Stimulated activated CD4-positive, alpha-beta T cell treated with anti-CD3 and anti-CD28 coated beads, Interleukin-12 subunit alpha, Interleukin-12 subunit beta, amount 100 ng/mL, for 48 hours (primary cell): ENCODE results near the gene EFCAB9.

Experiments
- DNase-seq, 3 donors: peaks; one replicate each; pipeline ENCODE4 v3.0.0-alpha.2; 2020; ENCODE audit warnings: low read depth in 2 of 3, low spot score in 1 of 3

EFCAB9 gene

GRCh38 chr5:172165465-172165864 lies 28.5 kb upstream of the EFCAB9 start:
- no peak for DNase-seq

- no peak for DNase-seq
Observed at GRCh38 chr5:172166030-172166826, 27.7 kb upstream of the EFCAB9 start.

DNA sequence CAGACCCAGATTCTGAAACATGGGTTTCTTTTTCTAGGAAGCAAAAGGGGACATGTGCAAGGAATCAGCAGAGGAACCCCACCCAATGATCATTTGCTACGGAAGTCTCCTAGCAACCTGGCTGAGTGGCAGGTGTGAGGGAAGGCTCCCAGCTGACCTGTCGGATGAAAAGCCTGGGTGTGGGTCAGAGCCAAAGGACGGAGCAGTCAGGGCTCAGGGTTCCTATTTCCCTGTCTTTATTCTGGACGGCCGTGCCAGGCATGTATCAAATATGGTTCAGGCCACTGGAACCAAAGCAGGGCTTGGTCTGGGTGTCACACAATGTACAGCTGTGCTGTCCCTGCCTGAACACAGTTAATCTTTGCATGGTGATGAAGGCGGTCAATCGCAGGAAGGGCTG lies 26.1 kb upstream of the EFCAB9 start:
- no peak for DNase-seq

DNA sequence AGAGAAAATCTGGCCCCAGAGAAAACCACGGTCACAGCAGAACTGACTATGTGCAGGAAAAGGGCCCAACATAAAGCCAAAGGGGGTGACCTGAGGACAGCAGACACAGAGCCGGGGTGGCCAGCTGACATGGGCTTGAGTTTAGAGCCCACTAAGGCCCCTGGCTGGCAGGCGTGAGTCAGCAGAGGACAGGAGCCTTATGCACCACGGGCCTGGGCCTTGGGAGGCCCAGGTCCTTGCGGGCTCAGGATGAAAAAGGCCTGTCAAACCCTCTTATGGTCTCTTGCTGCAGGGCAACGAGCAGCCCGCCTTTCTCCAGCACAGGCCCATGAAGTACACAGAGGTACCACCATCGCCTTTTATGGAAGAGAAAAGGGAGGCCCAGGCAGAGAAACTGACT lies 25.7 kb upstream of the EFCAB9 start:
- DNase-seq, result no peak

DNA sequence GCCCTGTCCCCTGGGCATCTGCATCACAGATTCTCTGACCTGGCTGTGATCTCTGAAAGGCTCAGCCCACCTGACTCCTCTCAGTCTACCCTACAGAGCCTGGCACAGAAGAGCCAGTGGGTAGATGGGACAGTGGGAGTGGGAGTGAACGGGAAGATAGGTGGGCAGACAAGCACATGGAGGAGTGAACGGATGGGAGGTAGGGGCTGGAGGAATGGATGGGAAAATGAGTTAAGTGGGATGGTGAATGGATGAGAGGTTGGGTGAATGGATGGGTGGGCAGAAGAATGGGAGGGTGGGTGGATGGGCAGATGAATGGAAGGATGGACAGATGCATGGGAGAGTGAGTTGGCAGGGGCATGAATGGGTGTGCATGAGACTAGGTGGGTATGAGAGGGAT lies 24.8 kb upstream of the EFCAB9 start:
- DNase-seq, result no peak

- no peak for DNase-seq
Observed at GRCh38 chr5:172170251-172170701, 23.7 kb upstream of the EFCAB9 start.

- no peak for DNase-seq
Observed at GRCh38 chr5:172171118-172171517, 22.9 kb upstream of the EFCAB9 start.

- no peak for DNase-seq
Observed at GRCh38 chr5:172172912-172173563, 20.9 kb upstream of the EFCAB9 start.

GRCh38 chr5:172173564-172174153 lies 20.3 kb upstream of the EFCAB9 start:
- peak; percentile 78 to 83 (median 79) for DNase-seq

DNA sequence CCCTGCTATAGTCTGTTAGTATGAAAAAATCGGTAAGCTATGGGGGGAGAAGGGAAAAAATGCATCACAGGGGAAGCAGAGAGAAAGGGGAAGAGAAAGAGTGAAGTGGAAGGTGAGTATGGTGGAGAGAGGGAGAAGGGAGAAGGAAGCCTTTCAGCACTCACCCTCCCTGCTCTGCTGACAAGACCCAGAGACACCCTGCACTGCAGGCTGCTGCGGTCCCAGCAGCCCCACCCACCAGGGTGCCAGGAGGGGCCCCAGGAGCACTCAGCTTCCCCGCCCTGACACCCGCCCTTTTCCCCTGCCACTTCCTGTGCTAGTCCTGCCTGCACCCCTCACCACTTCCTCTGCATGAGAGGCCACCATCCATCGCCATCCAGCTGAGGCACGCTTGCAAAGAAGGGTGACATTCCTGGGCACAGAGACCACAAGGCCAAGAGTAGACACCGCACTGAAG lies 18.7 kb upstream of the EFCAB9 start:
- peak; percentile 81 to 87 (median 87) for DNase-seq

DNA sequence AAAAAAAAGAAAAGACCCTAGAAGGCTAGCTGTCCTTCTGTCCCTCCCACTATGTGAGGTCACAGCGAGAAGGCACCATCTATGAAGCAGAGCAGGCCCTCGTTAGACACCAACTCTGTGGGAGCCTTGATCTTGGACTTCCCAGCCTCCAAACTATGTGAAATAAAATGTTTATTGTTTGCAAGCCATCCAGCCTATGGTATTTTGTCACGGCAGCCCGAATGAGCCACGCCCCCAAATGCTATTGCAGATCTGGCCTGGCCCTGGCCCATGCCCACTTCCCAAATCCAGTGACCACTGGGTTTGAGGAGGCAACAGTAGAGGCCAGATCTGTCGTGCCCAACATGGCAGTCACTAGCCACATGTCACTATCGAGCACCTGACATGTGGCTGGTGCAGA lies 16.8 kb upstream of the EFCAB9 start:
- no peak for DNase-seq

DNA sequence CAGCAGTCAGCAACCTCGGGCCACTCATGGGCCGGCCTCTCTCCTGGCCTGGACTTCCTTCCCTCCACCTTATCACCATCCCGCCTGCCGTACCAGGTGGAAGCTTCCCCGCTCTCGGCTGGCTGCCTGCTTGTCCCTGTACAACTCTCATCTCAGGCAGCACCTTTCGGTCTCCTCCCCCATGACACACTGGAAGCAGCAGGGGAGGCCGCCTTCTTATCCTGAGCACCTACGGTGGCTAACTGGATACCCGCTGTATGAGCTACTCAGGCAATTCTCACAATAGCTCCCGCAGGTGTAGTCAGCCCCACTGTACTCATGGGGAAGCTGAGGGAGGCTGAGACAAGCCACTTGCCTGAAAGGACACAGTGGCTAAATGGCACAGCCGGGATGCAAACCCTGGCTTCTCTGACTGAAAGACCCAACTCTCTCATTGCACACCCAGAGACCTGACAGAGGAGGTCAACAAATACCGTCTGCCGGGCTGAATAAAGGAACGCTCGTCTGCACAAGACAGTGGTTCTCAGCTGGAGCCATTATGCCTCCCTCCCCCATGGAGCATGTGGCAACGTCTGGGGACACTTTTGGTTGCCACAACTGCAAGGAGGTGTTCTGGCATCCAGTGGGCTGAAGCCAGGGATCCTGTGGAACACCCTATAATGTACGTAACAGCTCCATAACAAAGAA lies 15.5 kb upstream of the EFCAB9 start:
- no peak for DNase-seq

DNA sequence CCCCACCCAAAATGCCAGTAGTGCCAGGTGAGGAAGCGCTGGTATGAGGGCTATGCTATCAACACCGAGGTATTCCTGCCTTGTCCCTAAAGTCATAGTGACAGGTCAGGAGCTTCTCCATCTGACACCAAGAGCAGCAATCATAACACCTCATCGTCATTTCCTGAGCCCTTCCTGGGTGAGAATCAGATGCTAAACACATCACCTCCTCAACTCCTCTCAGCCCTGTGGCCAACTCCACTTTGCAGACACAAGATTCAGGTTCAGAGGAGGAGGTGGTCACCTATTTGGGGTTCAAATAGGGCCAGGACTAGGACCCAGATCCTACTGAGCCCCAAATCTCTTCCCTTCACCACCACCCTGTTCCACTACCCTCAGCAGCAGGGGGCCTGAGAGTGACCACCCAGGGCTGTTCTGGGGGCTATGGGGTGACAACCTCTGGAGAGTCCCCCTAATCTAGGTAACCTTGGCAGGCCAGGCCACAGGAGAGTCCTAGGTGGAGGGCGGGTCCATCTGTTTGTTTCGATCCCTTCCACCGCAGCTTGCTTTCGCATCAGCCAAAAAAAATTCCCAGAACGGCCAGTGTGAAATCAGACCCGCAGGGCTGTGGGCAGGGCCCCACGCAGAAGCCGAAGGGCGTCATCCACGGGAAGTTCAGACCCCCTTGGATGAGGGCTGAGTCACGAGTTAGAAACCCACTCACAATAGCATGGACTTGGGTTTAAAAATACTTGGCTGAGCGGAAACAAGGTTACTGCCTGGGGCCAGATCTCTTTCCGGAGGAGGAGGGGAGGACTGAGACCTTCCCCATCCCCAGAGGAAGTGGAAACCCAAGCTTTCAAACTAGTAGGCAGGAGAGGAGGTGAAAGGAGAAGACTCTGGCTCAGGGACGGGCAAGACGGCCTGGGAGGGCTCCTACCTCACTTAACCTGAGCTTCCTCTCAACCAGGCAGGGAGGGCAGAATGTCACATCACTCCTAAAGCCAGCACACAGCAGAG lies 14.7 kb upstream of the EFCAB9 start:
- DNase-seq, result no peak

GRCh38 chr5:172180936-172181335 lies 13.0 kb upstream of the EFCAB9 start:
- DNase-seq, result no peak

GRCh38 chr5:172182291-172182690 lies 11.7 kb upstream of the EFCAB9 start:
- DNase-seq, result no peak

- no peak for DNase-seq
Observed at GRCh38 chr5:172183881-172184280, 10.1 kb upstream of the EFCAB9 start.

GRCh38 chr5:172185096-172185461 lies 8.9 kb upstream of the EFCAB9 start:
- DNase-seq, result no peak

- no peak for DNase-seq
Observed at GRCh38 chr5:172186114-172186695, 7.8 kb upstream of the EFCAB9 start.

DNA sequence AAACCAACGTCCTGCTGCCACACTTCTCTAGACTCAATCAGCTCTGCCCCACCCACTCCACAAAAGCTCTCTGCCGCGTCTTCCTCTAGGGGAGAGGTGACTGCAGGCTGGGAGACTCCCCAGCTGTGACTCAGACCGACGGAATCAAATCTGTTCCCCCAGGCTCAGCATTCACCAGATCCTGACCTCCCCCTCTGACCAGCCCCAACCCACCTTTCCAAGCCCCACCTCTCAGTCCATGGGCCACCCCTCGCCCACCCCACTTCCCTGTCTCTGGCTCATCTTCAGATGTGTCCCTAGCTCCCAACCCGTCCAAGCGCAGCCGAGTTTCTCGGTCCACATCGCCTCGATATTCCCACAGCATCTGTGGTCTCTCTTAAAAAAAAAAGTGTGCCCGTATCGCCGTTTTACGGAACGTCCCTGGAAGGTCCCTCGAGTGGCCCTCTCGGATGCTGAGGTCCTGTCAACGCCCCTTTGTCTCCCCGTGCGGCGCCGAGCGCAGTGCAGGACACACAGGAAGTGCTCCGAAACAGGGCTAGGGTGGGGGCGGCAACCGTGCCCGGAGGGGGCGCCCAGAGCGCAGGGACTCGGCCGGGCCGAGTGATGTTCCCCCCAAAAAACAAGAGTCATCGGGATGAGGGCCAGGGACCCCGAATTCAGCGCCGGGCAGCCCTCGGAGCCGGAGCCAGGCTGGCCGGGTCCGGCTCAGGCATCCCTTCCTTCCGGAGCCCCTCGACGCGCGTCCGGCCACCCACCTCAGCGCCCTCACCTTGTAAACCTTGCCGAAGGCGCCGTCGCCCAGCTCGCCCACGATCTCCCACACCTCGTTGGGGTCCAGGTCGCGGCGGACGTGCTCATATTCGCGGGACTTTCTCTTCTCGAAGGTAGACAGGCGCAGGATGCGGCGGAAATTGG lies 6.6 kb upstream of the EFCAB9 start:
- peak in 1 of 3 donors; percentile 53 for DNase-seq
